ENCODE data around the gene LRRC75A. TPM values are rescaled to one million over a fixed set of nuclear protein-coding genes. Genes with fewer than 3 reads are reported as not detected.

LRRC75A gene
- total and polyA plus RNA-seq, 4 donors = 0.08 to 22.6 (median 0.37) TPM

DNA sequence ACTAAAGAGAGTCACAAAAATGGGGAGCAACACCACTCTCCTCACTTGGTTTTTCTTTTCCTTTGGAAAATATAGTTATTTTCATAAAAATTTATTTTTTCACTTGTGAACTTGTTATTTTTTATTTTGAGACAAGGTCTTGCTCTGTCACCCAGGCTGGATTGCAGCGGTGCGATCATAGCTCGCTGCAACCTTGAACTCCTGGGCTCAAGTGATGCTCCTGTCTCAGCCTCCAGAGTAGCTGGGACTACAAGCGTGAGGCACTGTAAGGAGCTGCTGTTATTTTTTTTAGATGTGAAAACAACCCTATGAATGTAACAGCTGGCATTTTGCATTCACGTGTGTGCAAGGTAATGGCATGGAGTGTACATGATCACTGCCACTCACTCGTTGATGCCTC, 24.9 kb downstream of the LRRC75A start:
- no peak overlapping the region for H3K27ac ChIP-seq (ENCODE audit: low read depth in 1 of 2, low read length in 2 of 2)

DNA sequence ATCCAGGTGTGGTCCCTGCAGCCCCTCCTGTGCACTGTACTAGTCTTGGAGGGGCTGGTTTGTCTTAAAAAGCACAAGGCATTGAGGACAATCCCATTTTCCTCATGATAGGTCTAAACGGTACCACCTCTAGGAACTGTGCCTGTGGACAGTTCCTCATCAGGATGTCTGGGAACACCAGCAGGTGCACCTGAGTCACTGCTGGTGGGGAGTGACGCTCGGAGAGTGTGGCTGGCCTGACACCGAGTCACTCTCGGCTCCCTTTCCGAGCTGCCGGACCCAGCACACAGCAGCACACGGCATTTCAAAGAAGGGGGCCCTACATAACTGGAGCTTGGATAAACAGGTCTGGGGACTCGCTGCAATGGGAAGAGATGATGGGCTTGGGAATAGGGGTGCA, 25.6 kb downstream of the LRRC75A start:
- DNase-seq (ENCODE audit: low spot score) = no peak
- Histone ChIP-seq H3K4me1 (ENCODE audit: control insufficient read depth in 4 of 4, insufficient read depth in 4 of 4, low read length in 3 of 4) (peaks cover 0 to 9% (median 7%) of the 10 kb centered on the region in 4 donors), H3K27me3 (ENCODE audit: control insufficient read depth in 4 of 4, insufficient read depth in 4 of 4, low read length in 3 of 4) (no peaks in the 10 kb centered on the region), H3K4me3 (ENCODE audit: low read depth in 1 of 3, low read length in 3 of 3) (no peak overlapping the region), H3K27ac (ENCODE audit: low read depth in 1 of 2, low read length in 2 of 2) (no peak overlapping the region), H3K36me3 (ENCODE audit: control insufficient read depth in 4 of 4, insufficient read depth in 3 of 4, low read depth in 1 of 4, low read length in 3 of 4) (no peaks in the 10 kb centered on the region), H3K9me3 (ENCODE audit: control insufficient read depth in 4 of 4, low read length in 3 of 4) (no peaks in the 10 kb centered on the region), H3K9ac (ENCODE audit: low read depth in 1 of 2, low read length in 2 of 2) (no peak overlapping the region)
- 76% methylated on average over 9 of the region's 9 CpGs for WGBS
- no peak for TF ChIP-seq HNF4A (conservative IDR thresholded peaks at IDR 0.05)

More for the DNA sequence above, 24.9 kb downstream of the LRRC75A start:
- Histone ChIP-seq H3K9me3 (ENCODE audit: control insufficient read depth in 4 of 4, low read length in 3 of 4) (no peaks in the 10 kb centered on the region), H3K36me3 (ENCODE audit: control insufficient read depth in 4 of 4, insufficient read depth in 3 of 4, low read depth in 1 of 4, low read length in 3 of 4) (no peaks in the 10 kb centered on the region), H3K9ac (ENCODE audit: low read depth in 1 of 2, low read length in 2 of 2) (no peak overlapping the region), H3K4me3 (ENCODE audit: low read depth in 1 of 3, low read length in 3 of 3) (no peak overlapping the region), H3K27me3 (ENCODE audit: control insufficient read depth in 4 of 4, insufficient read depth in 4 of 4, low read length in 3 of 4) (no peaks in the 10 kb centered on the region), H3K4me1 (ENCODE audit: control insufficient read depth in 4 of 4, insufficient read depth in 4 of 4, low read length in 3 of 4) (peaks cover 0 to 8% (median 6%) of the 10 kb centered on the region in 4 donors)
- WGBS = 97% methylated on average over 6 of the region's 6 CpGs
- DNase-seq (ENCODE audit: low spot score) = no peak
- TF ChIP-seq NR2F2 (IDR thresholded peaks at IDR 0.05) (no peak), RXRA (IDR thresholded peaks at IDR 0.05) (no peak), RAD21 (IDR thresholded peaks at IDR 0.05) (no peak), EGR1 (IDR thresholded peaks at IDR 0.05; ENCODE audit: low read depth in 2 of 2) (no peak), JUND (IDR thresholded peaks at IDR 0.05) (no peak), FOXA2 (IDR thresholded peaks at IDR 0.05) (no peak), FOXA1 (IDR thresholded peaks at IDR 0.05) (no peak), TAF1 (conservative IDR thresholded peaks at IDR 0.05) (no peak), HNF4G (IDR thresholded peaks at IDR 0.05) (no peak), YY1 (IDR thresholded peaks at IDR 0.05) (no peak), GABPA (IDR thresholded peaks at IDR 0.05 in 1 of 2, conservative IDR thresholded peaks at IDR 0.05 in 1 of 2) (no peak), SP1 (IDR thresholded peaks at IDR 0.05) (no peak)
- TF ChIP-seq, protein P1, sequence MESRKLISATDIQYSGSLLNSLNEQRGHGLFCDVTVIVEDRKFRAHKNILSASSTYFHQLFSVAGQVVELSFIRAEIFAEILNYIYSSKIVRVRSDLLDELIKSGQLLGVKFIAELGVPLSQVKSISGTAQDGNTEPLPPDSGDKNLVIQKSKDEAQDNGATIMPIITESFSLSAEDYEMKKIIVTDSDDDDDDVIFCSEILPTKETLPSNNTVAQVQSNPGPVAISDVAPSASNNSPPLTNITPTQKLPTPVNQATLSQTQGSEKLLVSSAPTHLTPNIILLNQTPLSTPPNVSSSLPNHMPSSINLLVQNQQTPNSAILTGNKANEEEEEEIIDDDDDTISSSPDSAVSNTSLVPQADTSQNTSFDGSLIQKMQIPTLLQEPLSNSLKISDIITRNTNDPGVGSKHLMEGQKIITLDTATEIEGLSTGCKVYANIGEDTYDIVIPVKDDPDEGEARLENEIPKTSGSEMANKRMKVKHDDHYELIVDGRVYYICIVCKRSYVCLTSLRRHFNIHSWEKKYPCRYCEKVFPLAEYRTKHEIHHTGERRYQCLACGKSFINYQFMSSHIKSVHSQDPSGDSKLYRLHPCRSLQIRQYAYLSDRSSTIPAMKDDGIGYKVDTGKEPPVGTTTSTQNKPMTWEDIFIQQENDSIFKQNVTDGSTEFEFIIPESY (IDR thresholded peaks at IDR 0.05) = no peak
- TF ChIP-seq, protein P2, sequence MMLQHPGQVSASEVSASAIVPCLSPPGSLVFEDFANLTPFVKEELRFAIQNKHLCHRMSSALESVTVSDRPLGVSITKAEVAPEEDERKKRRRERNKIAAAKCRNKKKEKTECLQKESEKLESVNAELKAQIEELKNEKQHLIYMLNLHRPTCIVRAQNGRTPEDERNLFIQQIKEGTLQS (IDR thresholded peaks at IDR 0.05) = no peak
- TF ChIP-seq, protein P3, sequence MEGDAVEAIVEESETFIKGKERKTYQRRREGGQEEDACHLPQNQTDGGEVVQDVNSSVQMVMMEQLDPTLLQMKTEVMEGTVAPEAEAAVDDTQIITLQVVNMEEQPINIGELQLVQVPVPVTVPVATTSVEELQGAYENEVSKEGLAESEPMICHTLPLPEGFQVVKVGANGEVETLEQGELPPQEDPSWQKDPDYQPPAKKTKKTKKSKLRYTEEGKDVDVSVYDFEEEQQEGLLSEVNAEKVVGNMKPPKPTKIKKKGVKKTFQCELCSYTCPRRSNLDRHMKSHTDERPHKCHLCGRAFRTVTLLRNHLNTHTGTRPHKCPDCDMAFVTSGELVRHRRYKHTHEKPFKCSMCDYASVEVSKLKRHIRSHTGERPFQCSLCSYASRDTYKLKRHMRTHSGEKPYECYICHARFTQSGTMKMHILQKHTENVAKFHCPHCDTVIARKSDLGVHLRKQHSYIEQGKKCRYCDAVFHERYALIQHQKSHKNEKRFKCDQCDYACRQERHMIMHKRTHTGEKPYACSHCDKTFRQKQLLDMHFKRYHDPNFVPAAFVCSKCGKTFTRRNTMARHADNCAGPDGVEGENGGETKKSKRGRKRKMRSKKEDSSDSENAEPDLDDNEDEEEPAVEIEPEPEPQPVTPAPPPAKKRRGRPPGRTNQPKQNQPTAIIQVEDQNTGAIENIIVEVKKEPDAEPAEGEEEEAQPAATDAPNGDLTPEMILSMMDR (IDR thresholded peaks at IDR 0.05; ENCODE audit: low read depth, low read length, missing input control) = no peak

DNA sequence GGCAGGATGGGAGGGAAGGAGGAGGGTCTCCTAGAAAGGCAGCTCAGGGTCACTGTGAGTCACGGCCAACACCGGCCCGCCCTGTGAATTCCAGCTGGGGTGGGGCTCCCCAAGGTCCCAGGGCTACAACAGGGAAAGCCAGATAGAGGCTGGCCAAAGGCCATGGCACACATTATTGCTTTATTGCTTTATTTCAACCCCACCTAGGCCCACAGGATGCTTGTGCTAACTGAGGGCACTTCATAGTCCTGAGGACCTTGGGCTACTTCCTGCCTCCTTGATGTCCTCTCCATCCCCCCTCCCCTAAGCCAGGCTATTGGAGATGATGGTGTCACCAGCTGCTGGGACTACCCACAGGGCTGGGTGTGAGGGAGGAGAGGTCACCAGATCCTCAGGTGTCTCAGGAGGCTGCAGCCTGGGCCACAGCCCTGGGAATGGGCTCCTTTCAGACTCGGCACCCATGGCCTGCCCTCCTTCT, 26.1 kb downstream of the LRRC75A start:
- peaks cover 0 to 9% (median 7%) of the 10 kb centered on the region in 4 donors for H3K4me1 ChIP-seq (ENCODE audit: control insufficient read depth in 4 of 4, insufficient read depth in 4 of 4, low read length in 3 of 4)
- H3K9ac ChIP-seq (ENCODE audit: low read depth in 1 of 2, low read length in 2 of 2) = no peak overlapping the region
- TF ChIP-seq, protein P2 (IDR thresholded peaks at IDR 0.05) = no peak
- TF ChIP-seq TAF1 (conservative IDR thresholded peaks at IDR 0.05) (no peak), HNF4A (conservative IDR thresholded peaks at IDR 0.05) (no peak), FOXA2 (IDR thresholded peaks at IDR 0.05) (no peak), NR2F2 (IDR thresholded peaks at IDR 0.05) (no peak), EGR1 (IDR thresholded peaks at IDR 0.05; ENCODE audit: low read depth in 2 of 2) (no peak)
- TF ChIP-seq, protein P1 (IDR thresholded peaks at IDR 0.05) = no peak
- H3K36me3 ChIP-seq (ENCODE audit: control insufficient read depth in 4 of 4, insufficient read depth in 3 of 4, low read depth in 1 of 4, low read length in 3 of 4) = no peaks in the 10 kb centered on the region
- no peaks in the 10 kb centered on the region for H3K9me3 ChIP-seq (ENCODE audit: control insufficient read depth in 4 of 4, low read length in 3 of 4)
- H3K27me3 ChIP-seq (ENCODE audit: control insufficient read depth in 4 of 4, insufficient read depth in 4 of 4, low read length in 3 of 4) = no peaks in the 10 kb centered on the region
- H3K27ac ChIP-seq (ENCODE audit: low read depth in 1 of 2, low read length in 2 of 2) = no peak overlapping the region
- no peak for DNase-seq (ENCODE audit: low spot score)
- WGBS = 85% methylated on average over 4 of the region's 4 CpGs
- H3K4me3 ChIP-seq (ENCODE audit: low read depth in 1 of 3, low read length in 3 of 3) = no peak overlapping the region
